ENCODE results near the gene AFF3. TPM values are rescaled to one million over a fixed set of nuclear protein-coding genes. Genes with fewer than 3 reads are reported as not detected.

The AFF3 gene
- total and polyA plus RNA-seq, 10 of the 15 experiments (the other 5 are each of a cell fraction or from before 2014, with no cell fraction given), result 0.26 to 5.5 (median 3.0) TPM

- H3K27me3 ChIP-seq (replicated peaks in 1 of 2; ENCODE audit: control insufficient read depth in 2 of 2, insufficient read depth in 2 of 2, low read length in 1 of 2), result peaks cover 2 to 3% of the 10 kb centered on the region in 2 experiments; a peak in 2 of 4 replicates
- no peaks in the 10 kb centered on the region for H4K20me1 ChIP-seq (ENCODE audit: control insufficient read depth, insufficient read depth)
- H3K4me3 ChIP-seq, result no peak overlapping the region
- POLR2A ChIA-PET, result no interaction called here
- no peaks in the 10 kb centered on the region for H3K79me2 ChIP-seq (ENCODE audit: control insufficient read depth, insufficient read depth, low read length)
- H3K36me3 ChIP-seq (ENCODE audit: control insufficient read depth in 2 of 2, insufficient read depth in 2 of 2, low read length in 1 of 2), result no peaks in the 10 kb centered on the region
- no peak for ATAC-seq
- DNase-seq (ENCODE audit: low read depth, low spot score), result no peak
- H3K9ac ChIP-seq (ENCODE audit: control insufficient read depth, insufficient read depth, low read length), result no peak overlapping the region
- in situ Hi-C loops (cut with MboI) (no loop called here), intact Hi-C loops (cut with micrococcal nuclease; ENCODE audit: unreplicated experiment) (no loop called here)
- H3K9me3 ChIP-seq (replicated peaks; ENCODE audit: control insufficient read depth, insufficient read depth, low read length), result no peaks in the 10 kb centered on the region
- H2AFZ ChIP-seq (ENCODE audit: control insufficient read depth, low read depth, low read length), result no peak overlapping the region
- SMC1A ChIA-PET (ENCODE audit: uncharacterized antibody, unreplicated experiment), result no interaction called here
- FAIRE-seq, result no peak
- no peak overlapping the region for H3K27ac ChIP-seq (ENCODE audit: control insufficient read depth, insufficient read depth)
- WGBS (ENCODE audit: insufficient coverage, insufficient replicate concordance, low lambda C conversion rate, missing lambda C conversion rate), result 54% methylated on average over 7 of the region's 8 CpGs
- CTCF ChIA-PET, result no interaction called here
- H3K4me2 ChIP-seq (ENCODE audit: control insufficient read depth, insufficient read depth), result no peak overlapping the region
- H3K4me1 ChIP-seq (ENCODE audit: control insufficient read depth, insufficient read depth, low read length), result no peaks in the 10 kb centered on the region
- RAD21 ChIA-PET (ENCODE audit: unreplicated experiment), result no interaction called here
- BruUV-seq (replicated peaks), result no TSS peak
- TF ChIP-seq ZNF274 (IDR thresholded peaks at IDR 0.05; ENCODE audit: insufficient read depth, insufficient read length) (no peak), GATAD2B (conservative IDR thresholded peaks at IDR 0.05; ENCODE audit: low read depth) (no peak), YBX1 (IDR thresholded peaks at IDR 0.05) (no peak), NR2C1 (IDR thresholded peaks at IDR 0.05) (no peak), WRNIP1 (IDR thresholded peaks at IDR 0.05; ENCODE audit: borderline replicate concordance, low read depth, low read length) (no peak), E4F1 (IDR thresholded peaks at IDR 0.05; ENCODE audit: borderline replicate concordance, partially characterized antibody) (no peak), PRDM15 (CRISPR knock-in tag; IDR thresholded peaks at IDR 0.05) (no peak), FOS (IDR thresholded peaks at IDR 0.05; ENCODE audit: borderline replicate concordance, extremely low read depth, insufficient read length) (no peak), GABPA (IDR thresholded peaks at IDR 0.05; ENCODE audit: low read depth) (no peak), MXI1 (IDR thresholded peaks at IDR 0.05; ENCODE audit: low read depth, low read length) (no peak)
- TF ChIP-seq, protein P1, sequence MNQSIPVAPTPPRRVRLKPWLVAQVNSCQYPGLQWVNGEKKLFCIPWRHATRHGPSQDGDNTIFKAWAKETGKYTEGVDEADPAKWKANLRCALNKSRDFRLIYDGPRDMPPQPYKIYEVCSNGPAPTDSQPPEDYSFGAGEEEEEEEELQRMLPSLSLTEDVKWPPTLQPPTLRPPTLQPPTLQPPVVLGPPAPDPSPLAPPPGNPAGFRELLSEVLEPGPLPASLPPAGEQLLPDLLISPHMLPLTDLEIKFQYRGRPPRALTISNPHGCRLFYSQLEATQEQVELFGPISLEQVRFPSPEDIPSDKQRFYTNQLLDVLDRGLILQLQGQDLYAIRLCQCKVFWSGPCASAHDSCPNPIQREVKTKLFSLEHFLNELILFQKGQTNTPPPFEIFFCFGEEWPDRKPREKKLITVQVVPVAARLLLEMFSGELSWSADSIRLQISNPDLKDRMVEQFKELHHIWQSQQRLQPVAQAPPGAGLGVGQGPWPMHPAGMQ (IDR thresholded peaks at IDR 0.05; ENCODE audit: borderline replicate concordance), result no peak
- TF ChIP-seq, protein P2, sequence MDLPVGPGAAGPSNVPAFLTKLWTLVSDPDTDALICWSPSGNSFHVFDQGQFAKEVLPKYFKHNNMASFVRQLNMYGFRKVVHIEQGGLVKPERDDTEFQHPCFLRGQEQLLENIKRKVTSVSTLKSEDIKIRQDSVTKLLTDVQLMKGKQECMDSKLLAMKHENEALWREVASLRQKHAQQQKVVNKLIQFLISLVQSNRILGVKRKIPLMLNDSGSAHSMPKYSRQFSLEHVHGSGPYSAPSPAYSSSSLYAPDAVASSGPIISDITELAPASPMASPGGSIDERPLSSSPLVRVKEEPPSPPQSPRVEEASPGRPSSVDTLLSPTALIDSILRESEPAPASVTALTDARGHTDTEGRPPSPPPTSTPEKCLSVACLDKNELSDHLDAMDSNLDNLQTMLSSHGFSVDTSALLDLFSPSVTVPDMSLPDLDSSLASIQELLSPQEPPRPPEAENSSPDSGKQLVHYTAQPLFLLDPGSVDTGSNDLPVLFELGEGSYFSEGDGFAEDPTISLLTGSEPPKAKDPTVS (IDR thresholded peaks at IDR 0.05; ENCODE audit: low read depth, low read length), result no peak
These were observed 183.0 kb downstream of the AFF3 start for GRCh38 chr2:99959261-99960014.

Measured in GM12878 (cell line).